ENCODE measurements around the gene ANGPTL7. TPM values are rescaled to one million over a fixed set of nuclear protein-coding genes. Genes with fewer than 3 reads are reported as not detected.
A peak's percentile ranks its signal among the peaks of the same experiment; 100 is the strongest.

Gene ANGPTL7
- total RNA-seq, result 10 to 100 TPM; 11.0 to 38.7 (median 16.9) TPM

- DNase-seq (ENCODE audit: low spot score) (no peak), ATAC-seq (ENCODE audit: low FRiP score) (peak; percentile 77)
- no peak for TF ChIP-seq CTCF (IDR thresholded peaks at IDR 0.05)
Observed at GRCh38 chr1:11188858-11189451, at the start of gene ANGPTL7. Gene ANGPTL7, plus strand, starts transcription at chr1:11189355. Its CDS starts 225 bp downstream, at chr1:11189580.

- DNase-seq (ENCODE audit: low spot score), result no peak
- ATAC-seq (ENCODE audit: low FRiP score), result no peak
- no peak for TF ChIP-seq CTCF (IDR thresholded peaks at IDR 0.05)
Observed at GRCh38 chr1:11142618-11143391, 46.4 kb upstream of the ANGPTL7 start.

- ATAC-seq (ENCODE audit: low FRiP score) (no peak), DNase-seq (ENCODE audit: low spot score) (no peak)
- no peak for TF ChIP-seq CTCF (IDR thresholded peaks at IDR 0.05)
Observed at GRCh38 chr1:11143401-11143800, 45.8 kb upstream of the ANGPTL7 start.

DNA sequence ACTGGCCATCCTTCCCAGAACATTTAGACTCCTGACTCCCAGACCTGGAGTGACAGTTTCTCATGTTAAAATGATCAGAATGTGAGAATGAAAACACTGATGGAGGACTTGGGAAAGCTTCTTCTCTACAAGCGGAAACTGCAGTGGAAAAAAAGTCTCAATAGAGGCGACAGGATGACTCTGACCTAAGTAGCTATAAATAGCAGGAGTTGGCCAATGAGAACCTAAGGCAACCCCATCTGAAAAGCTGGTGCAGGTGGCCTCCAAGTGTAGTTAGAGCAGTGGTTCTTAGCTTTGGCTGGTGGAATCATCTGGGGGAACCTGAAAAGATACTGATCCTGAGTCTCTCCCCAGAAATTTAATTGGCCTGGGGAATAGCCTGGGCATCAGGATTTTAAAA, 45.2 kb upstream of the ANGPTL7 start:
- ATAC-seq (ENCODE audit: low FRiP score) (no peak), DNase-seq (ENCODE audit: low spot score) (no peak)
- TF ChIP-seq CTCF (IDR thresholded peaks at IDR 0.05), result no peak

GRCh38 chr1:11144570-11145256, 44.4 kb upstream of the ANGPTL7 start:
- DNase-seq (ENCODE audit: low spot score) (no peak), ATAC-seq (ENCODE audit: low FRiP score) (no peak)
- TF ChIP-seq CTCF (IDR thresholded peaks at IDR 0.05), result no peak

DNA sequence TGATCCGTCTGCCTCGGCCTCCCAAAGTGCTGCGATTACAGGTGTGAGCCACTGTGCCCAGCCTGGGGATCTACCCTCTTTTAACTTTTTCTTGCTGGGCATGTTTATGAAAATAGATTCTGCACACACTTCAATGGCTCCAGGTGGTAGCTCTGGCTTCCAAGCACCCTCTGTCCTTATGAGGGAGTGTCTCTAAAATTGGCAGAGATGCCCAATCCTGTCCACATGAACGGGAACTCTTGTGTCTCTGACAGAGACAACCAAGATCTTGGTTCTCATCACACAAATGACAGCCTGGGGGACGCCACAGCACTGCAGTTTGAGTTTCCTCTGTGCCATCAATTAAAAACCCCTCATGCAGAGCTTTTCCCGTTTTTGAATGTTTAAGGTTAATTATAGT, 43.4 kb upstream of the ANGPTL7 start:
- TF ChIP-seq CTCF (IDR thresholded peaks at IDR 0.05), result no peak
- ATAC-seq (ENCODE audit: low FRiP score), result no peak

More for the DNA sequence above, 43.4 kb upstream of the ANGPTL7 start:
- no peak for DNase-seq (ENCODE audit: low spot score)

All from omental fat pad (tissue), 4 donors.